ENCODE results near the gene EPHA8. TPM values are rescaled to one million over a fixed set of nuclear protein-coding genes. Genes with fewer than 3 reads are reported as not detected.

EPHA8 gene
- total RNA-seq, 1 donor from 2014 or later = not detected

DNA sequence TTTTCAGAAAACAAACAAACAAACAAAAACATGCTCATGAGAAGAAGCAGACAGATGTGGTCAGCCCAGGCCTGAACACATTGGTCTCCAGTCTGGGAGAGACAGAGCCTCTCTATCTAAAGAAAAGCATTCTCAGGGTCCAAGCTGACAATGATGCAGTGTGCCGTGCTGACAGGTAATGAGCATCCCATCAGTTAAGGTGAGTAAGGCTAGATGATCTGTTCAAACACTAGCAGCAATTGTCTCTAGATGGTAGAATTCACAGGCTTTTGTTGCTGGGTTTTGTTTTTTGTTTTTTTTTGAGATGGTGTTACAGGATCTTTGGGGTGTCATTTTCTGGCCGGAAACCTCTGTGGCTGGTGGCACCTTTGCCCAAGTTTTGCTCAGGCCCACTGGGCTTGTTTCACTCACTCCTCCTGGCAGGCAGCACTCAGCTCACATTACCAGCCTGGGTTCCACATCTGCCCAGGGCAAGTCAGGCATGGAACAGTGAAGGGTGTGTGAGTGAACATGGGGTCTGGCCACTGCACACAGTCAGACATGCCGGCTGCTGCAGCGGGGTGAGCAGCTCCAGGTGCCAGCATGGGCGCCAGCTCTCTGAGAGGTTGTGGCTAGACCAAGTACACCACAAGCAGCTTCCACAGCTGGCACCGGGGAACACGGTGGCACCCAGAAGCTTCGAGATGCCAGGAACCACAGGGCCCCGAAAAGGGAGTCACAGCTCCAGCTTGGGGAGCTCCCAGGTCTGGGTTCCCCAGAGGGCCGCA is 70.6 kb downstream of the EPHA8 start:
- no peak for ATAC-seq
- no peak for DNase-seq
- intact Hi-C loops (cut with micrococcal nuclease) = loop anchor here (10.0 kb wide), 1 partner anchor 209 kb away; no protein-coding TSS in a partner anchor

- intact Hi-C loops (cut with micrococcal nuclease) = loop anchor here (10.0 kb wide), 1 partner anchor 211 kb away; no protein-coding TSS in a partner anchor
- ATAC-seq (peak; percentile 57), DNase-seq (peak; percentile 60)
Observed at GRCh38 chr1:22635436-22635835, 72.1 kb downstream of the EPHA8 start.

- DNase-seq (peak; percentile 73), ATAC-seq (peak; percentile 79)
- intact Hi-C loops (cut with micrococcal nuclease) = loop anchor here (10.0 kb wide), 1 partner anchor 212 kb away; no protein-coding TSS in a partner anchor
Observed at GRCh38 chr1:22636353-22636752, 73.1 kb downstream of the EPHA8 start, which contains the start of gene C1QA. Gene C1QA, plus strand, starts transcription at chr1:22636628. Its CDS starts 989 bp downstream, at chr1:22637617.

DNA sequence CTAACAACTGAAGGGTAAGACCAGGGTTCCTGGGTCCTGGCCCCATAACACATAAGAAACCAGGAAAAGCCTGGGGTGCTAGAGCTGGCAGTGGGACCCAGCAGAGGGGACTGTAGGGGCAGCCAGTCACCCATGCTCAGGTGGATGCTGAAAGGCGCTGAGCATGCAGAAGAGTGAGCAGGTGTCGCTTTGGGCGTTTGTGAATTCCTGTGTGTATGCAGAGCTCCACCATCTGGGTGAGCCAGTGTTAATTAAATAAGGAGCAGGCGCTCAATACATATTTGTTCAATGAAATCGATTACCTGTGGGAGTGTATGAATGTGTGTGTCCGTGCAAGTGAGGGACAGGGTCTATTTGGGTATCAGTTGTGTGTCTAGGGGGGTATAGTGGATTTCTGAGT is 73.6 kb downstream of the EPHA8 start:
- intact Hi-C loops (cut with micrococcal nuclease) = loop anchor here (10.0 kb wide), 1 partner anchor 212 kb away; no protein-coding TSS in a partner anchor
- no peak for ATAC-seq

DNA sequence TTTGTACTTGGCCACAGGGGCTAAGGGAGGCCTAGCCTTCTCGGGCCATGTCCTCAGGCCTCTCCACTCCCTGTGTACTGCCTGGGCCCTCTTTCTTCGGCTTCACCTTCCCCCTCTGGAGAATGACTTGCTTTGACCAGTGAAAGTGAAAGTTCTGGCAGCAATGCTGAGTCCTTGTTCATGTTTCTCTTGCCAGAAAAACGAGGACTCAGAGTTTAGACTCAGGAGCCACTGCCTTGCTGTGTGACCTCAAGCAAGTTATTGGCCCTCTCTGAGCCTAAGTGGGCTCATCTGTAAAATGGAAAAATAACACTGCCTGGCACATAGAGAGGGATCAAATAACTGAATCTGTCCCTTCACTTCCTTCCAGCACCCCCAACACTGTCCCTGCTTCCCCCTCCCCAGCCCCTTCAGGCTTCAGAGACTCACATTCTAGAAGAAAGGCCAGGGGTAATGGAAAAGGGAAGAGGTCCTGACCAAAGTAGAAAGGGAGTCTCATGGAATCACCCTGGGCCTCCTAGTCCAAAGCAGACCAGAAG is 74.7 kb downstream of the EPHA8 start:
- ATAC-seq = no peak
- intact Hi-C loops (cut with micrococcal nuclease) = loop anchor here (10.0 kb wide), 1 partner anchor 213 kb away; no protein-coding TSS in a partner anchor
- DNase-seq = no peak

More for the DNA sequence above, 73.6 kb downstream of the EPHA8 start:
- no peak for DNase-seq

- intact Hi-C loops (cut with micrococcal nuclease) = loop anchor here (10.0 kb wide), 1 partner anchor 214 kb away; no protein-coding TSS in a partner anchor
- DNase-seq = no peak
- ATAC-seq = no peak
Observed at GRCh38 chr1:22638476-22639234, 75.4 kb downstream of the EPHA8 start.

GRCh38 chr1:22639286-22639685 is 76.0 kb downstream of the EPHA8 start:
- DNase-seq (no peak), ATAC-seq (no peak)
- intact Hi-C loops (cut with micrococcal nuclease) = loop anchor here (10.0 kb wide), 1 partner anchor 214 kb away; no protein-coding TSS in a partner anchor

- DNase-seq (no peak), ATAC-seq (no peak)
- intact Hi-C loops (cut with micrococcal nuclease) = no loop called here
Observed at GRCh38 chr1:22641247-22641646, 78.0 kb downstream of the EPHA8 start.

DNA sequence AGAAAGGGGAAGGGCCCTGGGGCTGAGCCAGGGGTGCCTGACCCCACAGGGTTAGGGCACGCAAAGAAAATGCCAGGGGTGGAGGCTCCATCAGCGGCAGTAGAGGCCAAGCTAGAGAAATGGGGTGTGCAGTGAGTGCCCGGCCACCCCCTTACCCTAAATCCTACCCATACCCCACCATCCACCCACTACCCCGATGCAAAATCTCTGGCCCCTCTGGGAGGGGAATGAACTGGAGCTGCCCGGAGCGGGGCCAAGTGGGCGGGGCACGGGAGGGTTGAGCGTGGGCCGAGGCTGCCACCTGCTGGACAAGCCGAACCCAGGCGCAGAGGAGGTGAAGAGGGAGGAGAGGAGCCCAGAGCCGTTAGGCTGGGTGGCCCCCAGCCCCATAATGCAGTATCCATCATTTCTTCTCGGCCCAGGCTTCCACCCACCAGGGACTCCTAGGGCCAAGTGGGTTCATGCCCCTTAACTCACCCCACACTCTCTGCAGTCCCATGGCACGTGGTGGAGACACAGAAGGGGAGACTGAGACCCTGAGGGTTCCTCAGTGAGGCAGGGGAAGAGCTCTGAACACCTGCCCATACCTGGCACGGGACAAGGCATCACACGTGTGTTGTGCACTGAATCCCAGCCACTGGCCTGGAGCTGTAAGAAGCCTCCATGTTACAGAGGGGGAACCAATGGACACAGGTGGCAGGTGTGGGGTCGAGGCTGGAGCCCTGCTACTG is 78.8 kb downstream of the EPHA8 start:
- DNase-seq (peak; percentile 93), ATAC-seq (peak; percentile 84)
- intact Hi-C loops (cut with micrococcal nuclease) = no loop called here

DNA sequence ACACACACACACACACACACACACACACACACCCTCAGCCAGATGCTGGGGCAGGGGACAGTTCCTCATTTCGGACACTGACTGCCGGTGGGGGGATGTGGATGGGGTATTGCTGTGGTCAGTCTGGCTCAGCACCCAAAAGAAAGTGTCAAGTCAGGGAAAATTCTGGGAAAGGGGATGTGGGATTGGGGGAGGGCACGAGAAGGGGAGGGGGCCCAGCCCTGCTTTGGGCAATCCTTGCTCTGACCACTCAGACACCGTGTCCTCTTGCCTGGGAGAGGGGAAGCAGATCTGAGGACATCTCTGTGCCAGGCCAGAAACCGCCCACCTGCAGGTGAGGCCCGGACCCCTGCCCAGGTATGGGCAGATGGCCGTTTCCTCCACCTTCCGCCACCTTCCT is 80.1 kb downstream of the EPHA8 start, which contains the start of gene C1QC:
Gene C1QC, plus strand, starts transcription at position 253 of the 400 bp plus-strand sequence. CDS start 391 bp downstream, outside the sequence.
- intact Hi-C loops (cut with micrococcal nuclease) = no loop called here
- DNase-seq (peak; percentile 54), ATAC-seq (peak; percentile 54)

DNA sequence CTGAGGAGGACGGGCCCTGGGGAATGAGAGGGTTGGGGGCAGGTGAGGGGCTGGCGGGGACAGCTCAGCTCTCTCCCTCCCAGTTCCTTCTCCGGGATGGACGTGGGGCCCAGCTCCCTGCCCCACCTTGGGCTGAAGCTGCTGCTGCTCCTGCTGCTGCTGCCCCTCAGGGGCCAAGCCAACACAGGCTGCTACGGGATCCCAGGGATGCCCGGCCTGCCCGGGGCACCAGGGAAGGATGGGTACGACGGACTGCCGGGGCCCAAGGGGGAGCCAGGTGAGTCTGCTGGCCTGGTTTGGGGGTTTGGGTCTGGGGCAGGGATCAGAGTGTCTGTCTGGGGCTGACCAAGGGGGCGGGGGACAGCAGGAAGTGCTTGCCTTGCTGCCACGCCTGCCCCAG is 80.6 kb downstream of the EPHA8 start:
- no peak for ATAC-seq
- intact Hi-C loops (cut with micrococcal nuclease) = no loop called here
- DNase-seq = no peak

- DNase-seq = no peak
- intact Hi-C loops (cut with micrococcal nuclease) = no loop called here
- ATAC-seq = peak; percentile 8
Observed at GRCh38 chr1:22645931-22646330, 82.6 kb downstream of the EPHA8 start.

- intact Hi-C loops (cut with micrococcal nuclease) = no loop called here
- DNase-seq (no peak), ATAC-seq (no peak)
Observed at GRCh38 chr1:22646384-22646783, 83.1 kb downstream of the EPHA8 start.

GRCh38 chr1:22650089-22650693 is 86.9 kb downstream of the EPHA8 start:
- intact Hi-C loops (cut with micrococcal nuclease) = no loop called here
- DNase-seq (no peak), ATAC-seq (no peak)

DNA sequence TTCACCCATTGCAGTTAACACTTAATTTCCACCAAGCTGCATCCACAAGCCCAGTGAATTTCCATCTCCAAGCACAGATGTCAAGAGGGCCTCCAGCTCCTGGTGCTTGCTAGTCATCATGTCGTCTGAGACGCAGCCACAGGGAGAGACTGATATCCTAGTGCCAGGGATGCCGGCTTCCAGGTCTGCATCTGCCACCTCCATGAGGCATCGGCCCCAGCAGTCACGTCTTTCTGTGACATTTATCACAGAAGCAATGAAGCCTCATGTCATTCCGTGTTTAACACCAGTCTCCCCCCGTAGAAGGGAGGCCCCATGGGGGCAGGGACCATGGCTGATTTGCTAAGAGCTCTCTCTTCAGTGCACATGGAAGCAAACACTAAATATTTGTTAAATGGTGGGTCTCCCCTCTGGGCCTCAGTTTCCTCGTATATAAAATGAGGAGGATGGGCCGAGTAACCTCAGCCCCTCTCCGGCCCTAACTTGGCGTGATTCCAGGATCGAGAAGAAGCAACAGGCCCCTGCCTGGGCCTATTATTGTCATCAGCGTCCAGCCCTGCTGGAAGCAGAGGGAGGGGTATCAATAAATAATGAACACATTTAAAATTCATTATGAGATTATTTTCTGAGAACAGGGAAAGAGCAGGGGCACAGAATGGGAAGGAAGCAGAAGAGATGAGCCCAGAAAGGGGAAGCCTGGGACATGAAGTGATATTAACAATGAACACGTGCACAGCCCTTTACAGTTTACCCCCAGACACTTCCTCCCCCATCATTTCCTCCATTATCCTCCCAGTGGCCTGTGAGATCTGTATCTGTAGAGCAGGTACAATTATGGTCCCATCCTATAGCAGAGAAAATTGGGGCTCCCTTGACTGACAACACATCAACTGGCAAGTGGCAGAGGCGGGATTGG is 88.9 kb downstream of the EPHA8 start:
- intact Hi-C loops (cut with micrococcal nuclease) = no loop called here
- ATAC-seq = peak; percentile 66
- no peak for DNase-seq

- peak; percentile 85 for ATAC-seq
- peak; percentile 64 for DNase-seq
Observed at GRCh38 chr1:22652881-22653316, 89.6 kb downstream of the EPHA8 start, which contains the start of gene C1QB. Gene C1QB, plus strand, starts transcription at chr1:22653236. Its CDS starts 6,227 bp downstream, at chr1:22659463.

More at GRCh38 chr1:22652881-22653316, 89.6 kb downstream of the EPHA8 start, which contains the start of gene C1QB:
- intact Hi-C loops (cut with micrococcal nuclease) = no loop called here

All from left ventricle myocardium superior (tissue), 1 donor.